ENCODE results near the gene SLC24A1. TPM values are rescaled to one million over a fixed set of nuclear protein-coding genes. Genes with fewer than 3 reads are reported as not detected.

Gene SLC24A1
- total and polyA plus RNA-seq, 2 of the 13 experiments (the other 11 are each of a cell fraction or from before 2014, with no cell fraction given) = 5.9 to 8.3 TPM

DNA sequence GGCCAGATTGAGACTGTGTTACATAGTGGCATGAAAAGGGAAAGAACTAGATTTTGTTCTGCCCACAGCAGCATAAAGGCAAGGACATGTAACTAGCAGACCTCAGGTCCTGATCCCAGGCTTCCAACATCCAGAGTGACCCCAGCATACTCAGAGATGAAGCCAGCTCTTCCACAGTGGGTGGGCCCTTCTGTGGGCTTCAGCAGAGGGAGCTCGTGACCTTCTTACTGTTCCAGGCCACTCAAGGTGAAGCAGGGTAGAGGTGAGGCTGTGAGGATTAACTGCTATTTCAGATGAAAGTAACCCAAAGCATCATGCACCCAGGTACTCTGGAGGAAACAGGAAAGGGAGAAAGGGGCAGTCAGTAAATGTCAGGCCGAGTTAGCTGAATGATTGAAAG, 905 bp upstream of the SLC24A1 start:
- BruUV-seq (replicated peaks) = no TSS peak
- in situ Hi-C loops (cut with HindIII; ENCODE audit: extremely low pct_ligation_motif_present, low pct_unique_long_range_greater_than_20kb) = no loop called here

More for the DNA sequence above, 905 bp upstream of the SLC24A1 start:
- H3K4me1 ChIP-seq (ENCODE audit: insufficient read depth, low read length) = no peaks in the 10 kb centered on the region
- no peak overlapping the region for H2AFZ ChIP-seq (ENCODE audit: low read length)
- H3K79me2 ChIP-seq (ENCODE audit: insufficient read depth, low read length) = no peaks in the 10 kb centered on the region
- TF ChIP-seq ZNF292 (CRISPR knock-in tag; IDR thresholded peaks at IDR 0.05; ENCODE audit: borderline replicate concordance, low read depth) (no peak), POGZ (CRISPR knock-in tag; IDR thresholded peaks at IDR 0.05) (no peak), DNMT1 (CRISPR knock-in tag; IDR thresholded peaks at IDR 0.05) (no peak), ZNF496 (CRISPR knock-in tag; IDR thresholded peaks at IDR 0.05; ENCODE audit: insufficient replicate concordance) (no peak), MAF1 (CRISPR knock-in tag; IDR thresholded peaks at IDR 0.05; ENCODE audit: borderline replicate concordance) (no peak), ERF (CRISPR knock-in tag; IDR thresholded peaks at IDR 0.05) (no peak), ZNF563 (CRISPR knock-in tag; IDR thresholded peaks at IDR 0.05) (no peak), ZNF772 (CRISPR knock-in tag; IDR thresholded peaks at IDR 0.05) (no peak), PHB2 (IDR thresholded peaks at IDR 0.05; ENCODE audit: partially characterized antibody) (no peak), THAP11 (CRISPR knock-in tag; IDR thresholded peaks at IDR 0.05) (no peak), CC2D1A (CRISPR knock-in tag; IDR thresholded peaks at IDR 0.05) (no peak), ZBTB42 (CRISPR knock-in tag; IDR thresholded peaks at IDR 0.05) (no peak), SMARCC2 (IDR thresholded peaks at IDR 0.05) (no peak), ZNF879 (CRISPR knock-in tag; IDR thresholded peaks at IDR 0.05) (no peak), ZNF569 (CRISPR knock-in tag; IDR thresholded peaks at IDR 0.05; ENCODE audit: borderline replicate concordance) (no peak), ZNF260 (CRISPR knock-in tag; IDR thresholded peaks at IDR 0.05; ENCODE audit: borderline replicate concordance, low read depth) (no peak)
- TF ChIP-seq, protein P1, sequence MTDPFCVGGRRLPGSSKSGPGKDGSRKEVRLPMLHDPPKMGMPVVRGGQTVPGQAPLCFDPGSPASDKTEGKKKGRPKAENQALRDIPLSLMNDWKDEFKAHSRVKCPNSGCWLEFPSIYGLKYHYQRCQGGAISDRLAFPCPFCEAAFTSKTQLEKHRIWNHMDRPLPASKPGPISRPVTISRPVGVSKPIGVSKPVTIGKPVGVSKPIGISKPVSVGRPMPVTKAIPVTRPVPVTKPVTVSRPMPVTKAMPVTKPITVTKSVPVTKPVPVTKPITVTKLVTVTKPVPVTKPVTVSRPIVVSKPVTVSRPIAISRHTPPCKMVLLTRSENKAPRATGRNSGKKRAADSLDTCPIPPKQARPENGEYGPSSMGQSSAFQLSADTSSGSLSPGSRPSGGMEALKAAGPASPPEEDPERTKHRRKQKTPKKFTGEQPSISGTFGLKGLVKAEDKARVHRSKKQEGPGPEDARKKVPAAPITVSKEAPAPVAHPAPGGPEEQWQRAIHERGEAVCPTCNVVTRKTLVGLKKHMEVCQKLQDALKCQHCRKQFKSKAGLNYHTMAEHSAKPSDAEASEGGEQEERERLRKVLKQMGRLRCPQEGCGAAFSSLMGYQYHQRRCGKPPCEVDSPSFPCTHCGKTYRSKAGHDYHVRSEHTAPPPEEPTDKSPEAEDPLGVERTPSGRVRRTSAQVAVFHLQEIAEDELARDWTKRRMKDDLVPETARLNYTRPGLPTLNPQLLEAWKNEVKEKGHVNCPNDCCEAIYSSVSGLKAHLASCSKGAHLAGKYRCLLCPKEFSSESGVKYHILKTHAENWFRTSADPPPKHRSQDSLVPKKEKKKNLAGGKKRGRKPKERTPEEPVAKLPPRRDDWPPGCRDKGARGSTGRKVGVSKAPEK (CRISPR knock-in tag; IDR thresholded peaks at IDR 0.05; ENCODE audit: borderline replicate concordance) = no peak
- TF ChIP-seq, protein P2, sequence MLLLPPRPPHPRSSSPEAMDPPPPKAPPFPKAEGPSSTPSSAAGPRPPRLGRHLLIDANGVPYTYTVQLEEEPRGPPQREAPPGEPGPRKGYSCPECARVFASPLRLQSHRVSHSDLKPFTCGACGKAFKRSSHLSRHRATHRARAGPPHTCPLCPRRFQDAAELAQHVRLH (CRISPR knock-in tag; IDR thresholded peaks at IDR 0.05; ENCODE audit: borderline replicate concordance, low read depth) = no peak
- TF ChIP-seq, protein P3, sequence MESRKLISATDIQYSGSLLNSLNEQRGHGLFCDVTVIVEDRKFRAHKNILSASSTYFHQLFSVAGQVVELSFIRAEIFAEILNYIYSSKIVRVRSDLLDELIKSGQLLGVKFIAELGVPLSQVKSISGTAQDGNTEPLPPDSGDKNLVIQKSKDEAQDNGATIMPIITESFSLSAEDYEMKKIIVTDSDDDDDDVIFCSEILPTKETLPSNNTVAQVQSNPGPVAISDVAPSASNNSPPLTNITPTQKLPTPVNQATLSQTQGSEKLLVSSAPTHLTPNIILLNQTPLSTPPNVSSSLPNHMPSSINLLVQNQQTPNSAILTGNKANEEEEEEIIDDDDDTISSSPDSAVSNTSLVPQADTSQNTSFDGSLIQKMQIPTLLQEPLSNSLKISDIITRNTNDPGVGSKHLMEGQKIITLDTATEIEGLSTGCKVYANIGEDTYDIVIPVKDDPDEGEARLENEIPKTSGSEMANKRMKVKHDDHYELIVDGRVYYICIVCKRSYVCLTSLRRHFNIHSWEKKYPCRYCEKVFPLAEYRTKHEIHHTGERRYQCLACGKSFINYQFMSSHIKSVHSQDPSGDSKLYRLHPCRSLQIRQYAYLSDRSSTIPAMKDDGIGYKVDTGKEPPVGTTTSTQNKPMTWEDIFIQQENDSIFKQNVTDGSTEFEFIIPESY (CRISPR knock-in tag; IDR thresholded peaks at IDR 0.05) = no peak
- intact Hi-C loops (cut with micrococcal nuclease; ENCODE audit: unreplicated experiment) = no loop called here
- H3K4me3 ChIP-seq (replicated peaks in 1 of 3; ENCODE audit: insufficient read depth in 1 of 3, low read depth in 2 of 3, low read length in 3 of 3) = no peak overlapping the region
- H3K36me3 ChIP-seq (replicated peaks in 1 of 2; ENCODE audit: control insufficient read depth in 1 of 2, insufficient read depth in 2 of 2, low read length in 2 of 2) = peaks cover 4 to 13% of the 10 kb centered on the region in 2 experiments; a peak in 4 of 5 replicates
- H3K27me3 ChIP-seq (ENCODE audit: control insufficient read depth in 1 of 2, insufficient read depth in 2 of 2, low read length in 2 of 2) = no peaks in the 10 kb centered on the region; a peak in 1 of 5 replicates
- ATAC-seq (no peak), FAIRE-seq (no peak), DNase-seq (ENCODE audit: low spot score) (no peak)
- POLR2A ChIA-PET = no interaction called here
- CTCF ChIA-PET (ENCODE audit: low intra/inter-chr PET ratio, low total read pairs) = no interaction called here
- H3K4me2 ChIP-seq (ENCODE audit: low read depth, low read length) = no peak overlapping the region
- H3K9me3 ChIP-seq (ENCODE audit: low read length) = no peaks in the 10 kb centered on the region
- H3K27ac ChIP-seq (ENCODE audit: extremely low read length, insufficient read depth, low read length) = no peak overlapping the region
- H4K20me1 ChIP-seq (ENCODE audit: insufficient read depth, low read length) = no peaks in the 10 kb centered on the region
- WGBS (ENCODE audit: low lambda C conversion rate) = 85% methylated on average over 2 of the region's 2 CpGs
- no peak overlapping the region for H3K9ac ChIP-seq (ENCODE audit: insufficient read depth, low read depth, low read length)
